ENCODE data around the gene ELFN1. TPM values are rescaled to one million over a fixed set of nuclear protein-coding genes. Genes with fewer than 3 reads are reported as not detected.
"Not testable (repeated sequence)": the region's sequence is repeated elsewhere in the genome, so short reads cannot be mapped to it uniquely, and the experiment has no call there.

The ELFN1 gene
- total RNA-seq, 4 donors from 2014 or later, result 0.42 to 3.7 (median 1.3) TPM

DNA sequence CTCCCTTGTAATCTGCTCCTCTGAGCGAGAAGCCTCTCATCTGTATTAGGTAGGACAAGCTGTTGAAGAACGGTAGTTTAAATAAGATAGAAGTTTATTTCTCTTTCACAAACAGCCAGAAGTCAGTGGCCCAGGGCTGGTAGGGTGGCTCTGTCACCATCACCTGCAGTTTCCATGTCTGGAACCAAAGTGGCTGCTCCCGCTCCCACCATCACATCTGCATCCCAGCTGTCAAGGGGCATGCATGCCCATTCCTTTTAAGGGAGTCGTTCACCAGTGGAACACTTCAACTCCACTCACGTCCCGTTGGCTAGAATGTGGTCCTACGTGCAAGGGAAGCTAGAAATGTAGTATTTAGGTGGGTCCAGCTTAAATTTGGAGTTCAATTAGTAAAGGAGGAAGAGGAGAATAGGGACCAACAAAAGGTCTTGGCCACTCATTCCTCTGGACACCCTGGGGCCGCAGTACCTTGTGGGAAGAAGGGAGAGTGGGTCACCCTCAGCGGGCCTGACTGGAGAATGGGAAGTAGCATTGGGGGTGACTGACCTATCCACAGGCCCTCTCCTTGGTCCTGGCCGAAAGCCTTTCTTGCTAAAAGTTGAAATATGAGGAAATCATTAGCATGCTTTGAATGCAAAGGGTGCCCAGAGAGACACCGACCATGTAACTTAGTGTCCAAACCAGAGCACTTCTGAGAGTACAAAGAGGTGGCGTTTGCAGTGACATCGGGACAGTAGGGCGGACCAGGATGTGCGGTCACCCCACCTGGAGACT is 48.0 kb downstream of the ELFN1 start:
- Histone ChIP-seq H3K36me3 (no peaks in the 10 kb centered on the region), H3K27me3 (peaks cover 39% of the 10 kb centered on the region), H3K4me1 (peaks cover 0 to 8% (median 0%) of the 10 kb centered on the region in 3 donors), H3K9me3 (no peaks in the 10 kb centered on the region), H3K27ac (no peak overlapping the region), H3K4me3 (no peak overlapping the region)
- 94 to 97% methylated on average over 5 to 7 of the region's 15 CpGs for WGBS, 2 donors (ENCODE audit: low coverage in 1 of 2)
- no peak for TF ChIP-seq POLR2A (IDR thresholded peaks at IDR 0.05)
- no peak for ATAC-seq

- not testable (repeated sequence) for H3K4me1 ChIP-seq, H3K4me3 ChIP-seq, H3K9me3 ChIP-seq, ATAC-seq, H3K36me3 ChIP-seq, H3K27ac ChIP-seq
- no CpG with 5 or more reads among the region's 10 CpGs for WGBS, 2 donors (ENCODE audit: low coverage in 1 of 2)
- peaks cover 36% of the 10 kb centered on the region for H3K27me3 ChIP-seq
Measured at GRCh38 chr7:1718850-1719249, 48.8 kb downstream of the ELFN1 start.

DNA sequence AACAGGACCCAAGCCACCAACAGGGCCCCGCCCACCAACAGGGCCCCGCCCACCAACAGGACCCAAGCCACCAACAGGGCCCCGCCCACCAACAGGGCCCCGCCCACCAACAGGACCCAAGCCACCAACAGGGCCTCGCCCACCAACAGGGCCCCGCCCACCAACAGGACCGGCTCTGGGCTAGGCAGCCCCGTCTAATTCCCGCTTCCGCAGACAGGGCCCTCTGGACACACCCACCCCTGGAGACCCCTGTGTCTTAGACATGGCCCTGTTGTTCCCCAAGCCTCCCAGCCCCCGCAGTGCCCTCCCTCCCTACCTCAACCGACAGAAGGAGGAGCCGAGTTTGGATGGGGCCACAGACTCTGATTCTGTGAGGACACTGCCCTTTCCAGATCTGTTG is 49.2 kb downstream of the ELFN1 start:
- peaks cover 32% of the 10 kb centered on the region for H3K27me3 ChIP-seq
- not testable (repeated sequence) for H3K27ac ChIP-seq, H3K36me3 ChIP-seq, ATAC-seq, H3K4me1 ChIP-seq, H3K9me3 ChIP-seq, H3K4me3 ChIP-seq
- 67% methylated on average over 3 of the region's 13 CpGs; no CpG with 5 or more reads in 1 of the 2 donors for WGBS, 2 donors (ENCODE audit: low coverage in 1 of 2)

DNA sequence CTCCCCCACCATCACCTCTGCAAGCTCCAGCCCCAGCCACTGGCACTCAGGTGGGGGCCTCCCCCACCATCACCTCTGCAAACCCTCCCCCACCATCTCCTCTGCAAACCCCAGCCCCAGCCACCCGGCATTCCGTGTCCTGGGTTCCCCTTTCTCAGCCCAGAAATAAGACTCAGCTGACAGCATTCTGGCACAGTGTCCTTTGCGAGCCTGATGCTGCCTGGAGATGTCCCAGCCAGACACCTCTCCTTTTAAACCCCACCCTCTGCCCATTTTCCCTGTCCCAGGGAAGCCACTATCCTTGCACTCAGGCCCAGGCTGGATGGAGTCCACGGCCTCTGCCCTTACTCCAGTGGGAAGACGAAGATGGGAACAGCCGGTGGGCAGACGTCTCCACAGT is 49.8 kb downstream of the ELFN1 start:
- no peak for TF ChIP-seq POLR2AphosphoS5 (IDR thresholded peaks at IDR 0.05)
- TF ChIP-seq POLR2A (IDR thresholded peaks at IDR 0.05), result no peak
- TF ChIP-seq EP300 (IDR thresholded peaks at IDR 0.05), result no peak
- TF ChIP-seq, protein P1, sequence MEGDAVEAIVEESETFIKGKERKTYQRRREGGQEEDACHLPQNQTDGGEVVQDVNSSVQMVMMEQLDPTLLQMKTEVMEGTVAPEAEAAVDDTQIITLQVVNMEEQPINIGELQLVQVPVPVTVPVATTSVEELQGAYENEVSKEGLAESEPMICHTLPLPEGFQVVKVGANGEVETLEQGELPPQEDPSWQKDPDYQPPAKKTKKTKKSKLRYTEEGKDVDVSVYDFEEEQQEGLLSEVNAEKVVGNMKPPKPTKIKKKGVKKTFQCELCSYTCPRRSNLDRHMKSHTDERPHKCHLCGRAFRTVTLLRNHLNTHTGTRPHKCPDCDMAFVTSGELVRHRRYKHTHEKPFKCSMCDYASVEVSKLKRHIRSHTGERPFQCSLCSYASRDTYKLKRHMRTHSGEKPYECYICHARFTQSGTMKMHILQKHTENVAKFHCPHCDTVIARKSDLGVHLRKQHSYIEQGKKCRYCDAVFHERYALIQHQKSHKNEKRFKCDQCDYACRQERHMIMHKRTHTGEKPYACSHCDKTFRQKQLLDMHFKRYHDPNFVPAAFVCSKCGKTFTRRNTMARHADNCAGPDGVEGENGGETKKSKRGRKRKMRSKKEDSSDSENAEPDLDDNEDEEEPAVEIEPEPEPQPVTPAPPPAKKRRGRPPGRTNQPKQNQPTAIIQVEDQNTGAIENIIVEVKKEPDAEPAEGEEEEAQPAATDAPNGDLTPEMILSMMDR (IDR thresholded peaks at IDR 0.05), result no peak
- H3K4me3 ChIP-seq, result no peak overlapping the region
- H3K27ac ChIP-seq, result no peak overlapping the region
- 31 to 73% methylated on average over 3 to 6 of the region's 7 CpGs for WGBS, 2 donors (ENCODE audit: low coverage in 1 of 2)
- peaks cover 28% of the 10 kb centered on the region for H3K27me3 ChIP-seq
- no peak for ATAC-seq
- no peaks in the 10 kb centered on the region for H3K36me3 ChIP-seq
- no peaks in the 10 kb centered on the region for H3K4me1 ChIP-seq
- H3K9me3 ChIP-seq, result no peaks in the 10 kb centered on the region

DNA sequence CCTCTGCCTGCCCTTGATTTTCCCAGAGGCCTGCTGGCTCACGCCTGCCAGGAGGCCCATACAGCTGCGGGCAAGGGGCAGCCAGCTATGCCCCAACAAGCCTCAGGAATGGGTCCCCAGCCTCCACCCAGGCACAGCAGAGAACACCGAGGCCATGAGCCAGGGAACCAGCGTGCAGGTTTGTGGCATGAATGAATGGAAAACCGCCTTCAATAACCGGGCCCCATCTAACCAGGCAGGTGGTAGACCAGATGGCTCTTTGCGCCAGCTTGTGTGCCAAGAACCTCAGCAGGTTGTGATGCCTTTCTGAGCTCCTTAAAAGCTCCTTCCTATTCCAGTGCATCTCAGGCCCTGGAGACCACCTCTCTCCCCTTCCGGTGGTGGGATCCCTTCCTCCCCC is 50.2 kb downstream of the ELFN1 start:
- TF ChIP-seq EP300 (IDR thresholded peaks at IDR 0.05), result no peak
- TF ChIP-seq POLR2A (IDR thresholded peaks at IDR 0.05), result no peak
- TF ChIP-seq POLR2AphosphoS5 (IDR thresholded peaks at IDR 0.05), result no peak
- TF ChIP-seq, protein P1 (IDR thresholded peaks at IDR 0.05), result no peak
- H3K4me1 ChIP-seq, result peaks cover 0 to 4% (median 0%) of the 10 kb centered on the region in 3 donors
- H3K27ac ChIP-seq, result no peak overlapping the region
- H3K27me3 ChIP-seq, result peaks cover 28% of the 10 kb centered on the region
- ATAC-seq, result no peak
- no peaks in the 10 kb centered on the region for H3K36me3 ChIP-seq
- no peak overlapping the region for H3K4me3 ChIP-seq
- H3K9me3 ChIP-seq, result no peaks in the 10 kb centered on the region
- WGBS, 2 donors (ENCODE audit: low coverage in 1 of 2), result 75 to 94% methylated on average over 2 to 6 of the region's 8 CpGs

DNA sequence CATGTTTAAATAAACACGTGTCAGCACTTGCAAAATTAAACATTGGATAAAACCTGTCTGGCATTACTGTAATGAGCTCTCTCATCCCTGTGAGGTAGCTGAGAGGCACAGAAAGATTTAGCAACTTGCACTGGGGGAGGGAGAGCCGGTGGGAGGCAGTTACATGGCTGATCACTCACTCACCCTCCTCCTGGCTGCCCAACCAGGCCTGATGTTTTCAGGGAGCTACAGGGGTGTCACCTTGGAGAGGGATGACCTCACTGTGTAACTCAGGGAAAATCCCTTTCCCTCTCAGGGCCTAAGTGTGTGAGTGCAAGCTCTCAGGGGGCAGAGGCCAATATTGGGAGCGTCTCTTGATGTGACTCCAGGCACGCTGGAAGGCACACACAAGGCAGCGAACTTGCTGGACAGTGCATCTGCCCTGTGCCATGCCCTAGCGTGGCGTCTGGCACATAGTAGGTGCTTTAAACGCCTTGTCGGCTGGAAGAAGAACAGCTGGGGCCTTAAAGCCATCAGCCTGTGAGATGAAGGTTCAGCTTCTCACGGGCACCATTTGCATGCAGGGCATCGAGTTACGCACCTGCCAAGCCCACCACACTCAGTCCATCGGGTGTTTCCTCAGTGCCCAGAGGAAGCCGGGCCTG is 51.1 kb downstream of the ELFN1 start:
- H3K4me1 ChIP-seq, result peaks cover 0 to 12% (median 0%) of the 10 kb centered on the region in 3 donors
- no peaks in the 10 kb centered on the region for H3K36me3 ChIP-seq
- 29 to 45% methylated on average over 1 of the region's 14 CpGs for WGBS, 2 donors (ENCODE audit: low coverage in 1 of 2)
- no peak overlapping the region for H3K4me3 ChIP-seq
- H3K27me3 ChIP-seq, result peaks cover 26% of the 10 kb centered on the region
- ATAC-seq, result no peak
- no peaks in the 10 kb centered on the region for H3K9me3 ChIP-seq
- no peak overlapping the region for H3K27ac ChIP-seq
- no peak for TF ChIP-seq EP300 (IDR thresholded peaks at IDR 0.05)
- TF ChIP-seq, protein P1 (IDR thresholded peaks at IDR 0.05), result no peak
- no peak for TF ChIP-seq POLR2A (IDR thresholded peaks at IDR 0.05)
- no peak for TF ChIP-seq POLR2AphosphoS5 (IDR thresholded peaks at IDR 0.05)

Measured in gastroesophageal sphincter (tissue), 4 donors.